Stimulated activated CD8-positive, alpha-beta memory T cell treated with anti-CD3 and anti-CD28 coated beads, Interleukin-12 subunit alpha, Interleukin-12 subunit beta, amount 100 ng/mL, for 4 hours (primary cell): Measurements from ENCODE around the gene MAP3K21.

ENCODE experiments used
- DNase-seq: peaks from one replicate; pipeline ENCODE4 v3.0.0-alpha.2; 2020; ENCODE audit warnings: low read depth

The MAP3K21 gene

GRCh38 chr1:233359431-233359830 lies 31.9 kb downstream of the MAP3K21 start:
- no peak for DNase-seq

GRCh38 chr1:233359905-233360304 lies 32.4 kb downstream of the MAP3K21 start:
- DNase-seq: no peak

GRCh38 chr1:233360525-233361102 lies 33.1 kb downstream of the MAP3K21 start:
- DNase-seq: no peak

GRCh38 chr1:233361876-233362275 lies 34.4 kb downstream of the MAP3K21 start:
- DNase-seq: no peak

GRCh38 chr1:233362743-233363142 lies 35.2 kb downstream of the MAP3K21 start:
- no peak for DNase-seq

GRCh38 chr1:233364026-233364425 lies 36.5 kb downstream of the MAP3K21 start:
- no peak for DNase-seq

- no peak for DNase-seq
Observed at GRCh38 chr1:233364695-233365539, 37.4 kb downstream of the MAP3K21 start.

- no peak for DNase-seq
Observed at GRCh38 chr1:233366575-233366974, 39.1 kb downstream of the MAP3K21 start.

- no peak for DNase-seq
Observed at GRCh38 chr1:233367057-233367803, 39.7 kb downstream of the MAP3K21 start.

GRCh38 chr1:233368106-233368788 lies 40.7 kb downstream of the MAP3K21 start:
- DNase-seq: no peak

- DNase-seq: no peak
Observed at GRCh38 chr1:233368789-233369130, 41.2 kb downstream of the MAP3K21 start.

GRCh38 chr1:233372218-233373120 lies 44.9 kb downstream of the MAP3K21 start:
- DNase-seq: no peak

- DNase-seq: no peak
Observed at GRCh38 chr1:233373226-233373625, 45.7 kb downstream of the MAP3K21 start.

- no peak for DNase-seq
Observed at GRCh38 chr1:233375653-233376052, 48.1 kb downstream of the MAP3K21 start.

- no peak for DNase-seq
Observed at GRCh38 chr1:233376382-233377110, 49.0 kb downstream of the MAP3K21 start.

GRCh38 chr1:233379869-233380438 lies 52.4 kb downstream of the MAP3K21 start:
- no peak for DNase-seq

- DNase-seq: no peak
Observed at GRCh38 chr1:233381806-233382205, 54.3 kb downstream of the MAP3K21 start.

- DNase-seq: no peak
Observed at GRCh38 chr1:233383984-233384383, 56.5 kb downstream of the MAP3K21 start.

GRCh38 chr1:233386336-233386735 lies 58.8 kb downstream of the MAP3K21 start:
- no peak for DNase-seq

- DNase-seq: no peak
Observed at GRCh38 chr1:233387585-233387984, 60.1 kb downstream of the MAP3K21 start.
